Upper lobe of right lung (tissue), 1 donor: ENCODE results near the gene ABHD3. TPM values are rescaled to one million over a fixed set of nuclear protein-coding genes. Genes with fewer than 3 reads are reported as not detected.
"Not testable (repeated sequence)": the region's sequence is repeated elsewhere in the genome, so short reads cannot be mapped to it uniquely, and the experiment has no call there.

Experiments used
- ATAC-seq: fragments of 200-7000 bp; cut with Tn5 transposase; one replicate; pipeline ENCODE4 v1.9.1; 2020; ENCODE audit warnings: mild to moderate bottlenecking, moderate library complexity
- DNase-seq: peaks from one replicate; pipeline ENCODE4 v3.0.0-alpha.2; 2020
- H3K27ac ChIP-seq: fragments of 200-600 bp; one replicate; pipeline ENCODE4 v1.8.0; 2022
- H3K27me3 ChIP-seq: fragments of 200-600 bp; one replicate; pipeline ENCODE4 v1.8.0; 2022; ENCODE audit warnings: mild to moderate bottlenecking
- H3K36me3 ChIP-seq: fragments of 200-600 bp; one replicate; pipeline ENCODE4 v1.8.0; 2022
- H3K4me1 ChIP-seq: fragments of 200-600 bp; one replicate; pipeline ENCODE4 v1.8.0; 2022
- H3K4me3 ChIP-seq: fragments of 200-600 bp; one replicate; pipeline ENCODE4 v1.8.0; 2022; ENCODE audit warnings: mild to moderate bottlenecking
- H3K9me3 ChIP-seq: fragments of 200-600 bp; one replicate; pipeline ENCODE4 v1.8.0; 2022
- intact Hi-C: fragments of 100-400 bp; cut with DNase I; formaldehyde crosslinking; loops from one replicate; pipeline ENCODE4 v1.11.0; 2022
- total RNA-seq: library from RNA; stranded (reverse); fragmentation: NEBNext Ultra II Directional; extraction: Animal tissue kit (Norgen Biotek cat#: 25700); gene quantifications from one replicate; pipeline ENCODE4 v1.2.1, GENCODE V29; 2021
- TF ChIP-seq, protein P1 (sequence below): fragments of 200-600 bp; IDR thresholded peaks from one replicate; pipeline ENCODE4 v1.8.0; 2022; ENCODE audit warnings: antibody characterized with exemption
- donor health status: DM: no; HTN: yes; CAD: no; lungs with severe emphysema.

Gene ABHD3
- total RNA-seq, 1 donor from 2014 or later, result 23.8 TPM

GRCh38 chr18:21693322-21693721 is 11.3 kb downstream of the ABHD3 start:
- DNase-seq, result no peak
- intact Hi-C loops, result no loop called here
- TF ChIP-seq, protein P1, sequence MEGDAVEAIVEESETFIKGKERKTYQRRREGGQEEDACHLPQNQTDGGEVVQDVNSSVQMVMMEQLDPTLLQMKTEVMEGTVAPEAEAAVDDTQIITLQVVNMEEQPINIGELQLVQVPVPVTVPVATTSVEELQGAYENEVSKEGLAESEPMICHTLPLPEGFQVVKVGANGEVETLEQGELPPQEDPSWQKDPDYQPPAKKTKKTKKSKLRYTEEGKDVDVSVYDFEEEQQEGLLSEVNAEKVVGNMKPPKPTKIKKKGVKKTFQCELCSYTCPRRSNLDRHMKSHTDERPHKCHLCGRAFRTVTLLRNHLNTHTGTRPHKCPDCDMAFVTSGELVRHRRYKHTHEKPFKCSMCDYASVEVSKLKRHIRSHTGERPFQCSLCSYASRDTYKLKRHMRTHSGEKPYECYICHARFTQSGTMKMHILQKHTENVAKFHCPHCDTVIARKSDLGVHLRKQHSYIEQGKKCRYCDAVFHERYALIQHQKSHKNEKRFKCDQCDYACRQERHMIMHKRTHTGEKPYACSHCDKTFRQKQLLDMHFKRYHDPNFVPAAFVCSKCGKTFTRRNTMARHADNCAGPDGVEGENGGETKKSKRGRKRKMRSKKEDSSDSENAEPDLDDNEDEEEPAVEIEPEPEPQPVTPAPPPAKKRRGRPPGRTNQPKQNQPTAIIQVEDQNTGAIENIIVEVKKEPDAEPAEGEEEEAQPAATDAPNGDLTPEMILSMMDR, result no peak

DNA sequence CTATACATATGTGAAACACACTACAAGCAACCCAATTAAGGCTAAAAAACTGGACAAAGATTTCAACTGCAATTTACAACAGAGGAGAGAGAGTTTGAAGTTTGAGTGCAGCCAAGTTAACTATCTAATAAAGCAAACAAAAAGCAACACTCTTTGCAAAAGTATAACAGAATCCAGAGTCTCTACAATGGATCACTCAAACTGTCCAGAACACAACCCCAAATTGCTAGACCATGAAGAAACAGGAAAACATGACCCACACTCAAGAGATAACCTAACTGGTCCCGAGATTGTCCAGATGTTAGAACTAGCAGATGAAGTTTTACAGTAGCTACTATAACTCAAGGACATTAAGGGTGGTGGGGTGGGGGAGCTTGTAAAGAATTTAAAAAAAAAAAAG is 14.8 kb downstream of the ABHD3 start:
- intact Hi-C loops, result no loop called here
- DNase-seq, result no peak
- Histone ChIP-seq H3K4me3 (no peak overlapping the region), H3K9me3 (peaks cover 6% of the 10 kb centered on the region), H3K27me3 (no peaks in the 10 kb centered on the region), H3K4me1 (peaks cover 12% of the 10 kb centered on the region), H3K36me3 (no peaks in the 10 kb centered on the region), H3K27ac (no peak overlapping the region)
- TF ChIP-seq, protein P1, result no peak
- ATAC-seq, result no peak

More at GRCh38 chr18:21693322-21693721, 11.3 kb downstream of the ABHD3 start:
- no peaks in the 10 kb centered on the region for H3K4me1 ChIP-seq
- ATAC-seq, result no peak
- H3K4me3 ChIP-seq, result no peak overlapping the region
- H3K27ac ChIP-seq, result no peak overlapping the region
- peaks cover 8% of the 10 kb centered on the region for H3K36me3 ChIP-seq
- peaks cover 6% of the 10 kb centered on the region for H3K9me3 ChIP-seq
- H3K27me3 ChIP-seq, result no peaks in the 10 kb centered on the region

DNA sequence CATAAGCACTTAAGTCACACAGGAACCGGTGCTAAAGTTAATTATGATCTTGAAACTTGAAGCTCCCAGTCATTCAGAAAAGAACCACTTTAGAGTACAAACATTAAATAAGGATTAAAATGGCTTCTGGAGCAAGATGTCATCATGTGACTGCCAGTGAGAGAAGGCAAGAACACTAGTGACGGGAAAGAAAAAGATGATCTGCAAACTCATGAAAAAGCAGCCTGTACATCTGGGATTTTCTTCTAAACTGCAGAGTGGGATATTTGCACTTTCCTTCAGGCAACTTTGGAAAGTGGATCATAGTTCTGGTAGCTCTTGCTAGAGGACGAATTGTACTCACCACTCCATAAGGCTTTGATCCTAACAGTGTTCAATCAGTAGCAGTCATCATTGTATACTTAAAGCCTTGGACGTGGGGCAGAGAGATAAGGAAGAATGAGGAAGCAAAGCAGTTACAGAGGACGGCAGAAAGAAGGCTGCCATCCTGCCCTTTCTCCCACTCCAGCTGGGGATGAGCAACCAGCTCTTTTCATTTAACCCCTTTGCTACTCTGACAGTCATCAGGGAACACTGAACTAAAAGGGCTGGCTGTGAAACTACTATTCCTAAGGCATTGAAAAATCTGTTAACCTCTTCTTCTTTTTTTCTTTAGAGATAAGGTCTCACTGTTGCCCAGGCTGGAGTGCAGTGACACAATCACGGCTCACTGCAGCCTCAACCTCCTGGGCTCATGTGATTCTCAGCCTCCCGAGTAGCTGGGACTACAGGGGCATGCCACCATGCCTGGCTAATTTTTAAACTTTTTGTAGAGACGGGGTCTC is 18.1 kb downstream of the ABHD3 start:
- no peak for DNase-seq
- ATAC-seq, result peak; percentile 75
- Histone ChIP-seq H3K4me3 (no peak overlapping the region), H3K9me3 (peaks cover 6% of the 10 kb centered on the region), H3K27me3 (no peaks in the 10 kb centered on the region), H3K4me1 (peaks cover 22% of the 10 kb centered on the region), H3K27ac (peak overlapping the region; percentile 72), H3K36me3 (no peaks in the 10 kb centered on the region)
- TF ChIP-seq, protein P1, result no peak
- intact Hi-C loops, result no loop called here

DNA sequence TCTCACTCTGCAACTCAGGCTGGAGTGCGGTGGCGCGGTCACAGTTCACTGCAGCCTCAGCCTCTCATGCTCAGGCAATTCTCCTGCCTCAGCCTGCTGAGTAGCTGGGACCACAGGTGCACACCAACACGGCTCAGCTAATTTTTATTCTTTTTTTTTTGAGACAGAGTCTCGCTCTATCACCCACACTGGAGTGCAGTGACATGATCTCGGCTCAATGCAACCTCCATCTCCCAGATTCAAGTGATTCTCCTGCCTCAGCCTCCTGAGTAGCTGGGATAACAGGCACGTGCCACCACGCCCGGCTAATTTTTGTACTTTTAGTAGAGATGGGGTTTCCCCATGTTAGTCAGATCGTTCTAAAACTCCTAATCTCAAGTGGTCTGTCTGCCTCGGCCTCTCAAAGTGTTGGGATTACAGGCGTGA is 19.0 kb downstream of the ABHD3 start:
- Histone ChIP-seq H3K4me1 (peaks cover 22% of the 10 kb centered on the region), H3K27ac (peak overlapping the region; percentile 72)
- DNase-seq, H3K27me3 ChIP-seq, H3K36me3 ChIP-seq, H3K4me3 ChIP-seq, ATAC-seq, intact Hi-C loops, H3K9me3 ChIP-seq: not testable (repeated sequence)

GRCh38 chr18:21684731-21685130 is 19.8 kb downstream of the ABHD3 start:
- DNase-seq (no peak), ATAC-seq (no peak)
- Histone ChIP-seq H3K36me3 (no peaks in the 10 kb centered on the region), H3K9me3 (peaks cover 2% of the 10 kb centered on the region), H3K4me3 (no peak overlapping the region), H3K4me1 (peaks cover 22% of the 10 kb centered on the region), H3K27ac (no peak overlapping the region), H3K27me3 (no peaks in the 10 kb centered on the region)
- intact Hi-C loops, result no loop called here
- TF ChIP-seq, protein P1, result no peak

DNA sequence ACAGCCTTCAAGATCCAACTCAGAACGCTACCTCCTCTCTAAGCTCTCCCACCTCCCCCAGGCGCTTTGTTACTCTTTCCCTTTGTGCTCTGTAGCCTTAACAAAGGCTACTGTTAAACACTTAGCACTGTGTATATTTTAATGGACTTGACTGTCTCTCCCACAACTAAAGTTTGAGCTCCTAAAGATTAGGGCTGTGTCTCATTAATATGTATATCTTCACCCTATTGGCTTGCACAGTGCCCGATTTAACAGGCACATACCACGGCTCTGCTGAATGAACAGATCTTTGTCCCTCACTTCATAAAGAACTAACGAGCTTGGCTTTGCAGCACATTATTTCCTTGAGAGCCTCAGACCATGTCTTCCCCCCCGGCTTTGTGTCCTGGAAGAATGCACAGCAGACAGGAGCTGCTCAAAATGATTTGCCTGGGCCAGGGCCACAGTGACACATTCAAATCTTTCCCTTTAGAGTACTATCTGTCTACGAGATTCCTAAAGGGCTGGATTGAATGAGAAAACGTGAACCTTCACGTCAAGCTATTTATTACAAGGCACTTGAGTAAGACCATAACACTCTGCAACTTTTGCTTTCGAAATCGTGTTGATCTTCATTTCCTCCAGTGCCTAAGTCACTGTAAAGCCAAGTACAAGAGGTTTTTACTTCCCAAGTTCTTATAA is 22.1 kb downstream of the ABHD3 start:
- Histone ChIP-seq H3K27ac (peak overlapping the region; percentile 78), H3K27me3 (no peaks in the 10 kb centered on the region), H3K4me3 (peak overlapping the region; percentile 49), H3K4me1 (peaks cover 22% of the 10 kb centered on the region), H3K9me3 (no peaks in the 10 kb centered on the region), H3K36me3 (no peaks in the 10 kb centered on the region)
- ATAC-seq (peak; percentile 84), DNase-seq (no peak)
- TF ChIP-seq, protein P1, result no peak
- intact Hi-C loops, result no loop called here
